Stimulated activated CD4-positive, alpha-beta T cell treated with anti-CD3 and anti-CD28 coated beads, TNF-alpha, amount 100 ng/mL, for 24 hours (primary cell): ENCODE data around the gene CHRNB4.
"Not testable (repeated sequence)": the region's sequence is repeated elsewhere in the genome, so short reads cannot be mapped to it uniquely, and the experiment has no call there.

Source experiments
- DNase-seq, 3 experiments: peaks; one replicate each; pipeline ENCODE4 v3.0.0-alpha.2; 2020; ENCODE audit warnings: low read depth in 3 of 3

The CHRNB4 gene

DNA sequence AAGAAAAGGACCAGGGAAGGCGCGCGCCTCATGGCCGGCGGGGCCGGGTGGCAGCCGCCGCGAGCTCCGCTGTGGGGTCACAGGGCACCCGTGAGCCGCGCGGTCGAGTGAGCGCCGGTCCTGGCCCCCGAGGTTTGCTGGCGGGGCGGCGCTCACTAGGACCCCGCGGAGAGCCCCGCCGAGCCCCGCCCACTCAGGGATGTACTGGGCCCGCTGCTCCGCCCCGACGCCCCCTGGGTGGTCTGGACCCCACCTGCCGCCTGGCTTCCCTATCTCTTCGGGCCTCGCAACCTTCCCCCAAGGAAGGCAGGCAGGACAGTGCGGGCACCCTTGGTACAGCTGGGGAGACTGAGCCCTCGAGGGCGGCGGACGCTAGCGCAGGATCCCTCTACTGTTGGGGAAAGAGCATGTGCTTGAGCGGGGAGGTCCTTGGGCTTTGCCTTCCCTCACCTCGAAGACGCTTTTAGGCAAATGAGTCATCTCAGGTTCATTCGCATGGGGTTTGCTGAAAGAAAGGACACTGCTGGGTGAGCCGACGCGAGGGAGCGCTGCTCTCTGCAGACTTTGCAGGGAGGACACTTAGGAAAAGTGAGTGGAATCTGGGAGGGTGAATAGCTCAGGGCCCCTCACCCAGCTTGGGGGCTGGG, at the start of gene CHRNB4:
TSS of gene CHRNB4 (minus strand) at position 109 of the 647 bp plus-strand sequence. CDS start at position 32, 77 bp downstream.
- DNase-seq: no peak

GRCh38 chr15:78689626-78690025, 48.6 kb upstream of the CHRNB4 start:
- no peak for DNase-seq

GRCh38 chr15:78685925-78686324, 44.9 kb upstream of the CHRNB4 start:
- no peak for DNase-seq

- no peak for DNase-seq
These were observed 44.3 kb upstream of the CHRNB4 start for GRCh38 chr15:78685159-78685921.

GRCh38 chr15:78684657-78685056, 43.6 kb upstream of the CHRNB4 start:
- DNase-seq: no peak

DNA sequence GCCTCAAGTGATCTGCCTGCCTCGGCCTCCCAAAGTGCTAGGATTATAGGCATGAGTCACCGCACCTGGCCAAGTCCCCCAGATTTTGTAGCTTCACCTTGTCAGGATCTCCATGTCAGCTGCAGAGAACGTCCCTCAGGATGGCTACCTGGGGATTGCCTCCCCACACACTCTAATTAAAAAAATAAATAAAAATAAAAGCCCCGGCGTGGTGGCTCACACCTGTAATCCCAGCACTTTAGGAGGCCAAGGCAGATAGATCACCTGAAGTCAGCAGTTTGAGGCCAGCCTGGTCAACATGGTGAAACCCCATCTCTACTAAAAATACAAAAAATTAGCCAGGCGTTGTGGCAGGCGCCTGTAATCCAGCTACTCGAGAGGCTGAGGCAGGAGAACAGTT, 42.6 kb upstream of the CHRNB4 start:
- DNase-seq: not testable (repeated sequence)

DNA sequence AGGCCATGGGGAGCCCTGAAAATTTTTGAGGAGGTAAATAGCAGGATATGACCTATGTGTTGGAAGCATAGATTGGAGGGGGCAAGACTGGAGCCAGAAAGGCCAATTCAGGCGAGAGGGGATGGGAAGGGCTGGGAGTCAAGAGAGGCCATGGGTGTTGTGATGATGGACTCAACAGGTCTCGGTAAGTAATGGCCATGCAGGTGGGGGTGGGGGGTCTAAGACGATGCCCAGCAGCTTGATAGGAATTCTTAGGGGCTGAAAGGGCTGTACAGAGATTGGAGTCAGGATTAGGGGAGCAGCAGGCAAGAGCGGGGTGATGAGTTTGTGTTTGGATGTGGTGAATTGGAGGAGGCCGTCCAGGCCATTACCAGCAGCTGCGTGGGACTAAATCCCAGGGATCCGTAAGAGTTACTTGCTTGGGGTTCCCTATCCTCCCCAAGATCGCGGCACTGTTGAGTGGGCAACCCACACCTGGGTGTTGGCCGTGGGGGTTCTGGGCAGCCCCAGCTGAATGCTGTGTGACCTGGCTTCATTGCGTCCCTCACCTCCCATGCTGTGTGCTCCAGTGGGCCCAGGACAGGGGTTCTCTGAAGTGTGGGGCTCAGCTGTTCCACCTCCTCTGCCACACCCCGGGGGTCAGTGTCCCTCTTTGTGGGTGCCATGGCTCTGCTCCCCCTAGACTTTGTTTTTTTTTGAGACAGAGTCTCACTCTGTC, 41.8 kb upstream of the CHRNB4 start:
- DNase-seq: no peak

GRCh38 chr15:78682004-78682651, 41.1 kb upstream of the CHRNB4 start:
- DNase-seq: no peak

- no peak for DNase-seq
These were observed 40.4 kb upstream of the CHRNB4 start for GRCh38 chr15:78681281-78682003.

DNA sequence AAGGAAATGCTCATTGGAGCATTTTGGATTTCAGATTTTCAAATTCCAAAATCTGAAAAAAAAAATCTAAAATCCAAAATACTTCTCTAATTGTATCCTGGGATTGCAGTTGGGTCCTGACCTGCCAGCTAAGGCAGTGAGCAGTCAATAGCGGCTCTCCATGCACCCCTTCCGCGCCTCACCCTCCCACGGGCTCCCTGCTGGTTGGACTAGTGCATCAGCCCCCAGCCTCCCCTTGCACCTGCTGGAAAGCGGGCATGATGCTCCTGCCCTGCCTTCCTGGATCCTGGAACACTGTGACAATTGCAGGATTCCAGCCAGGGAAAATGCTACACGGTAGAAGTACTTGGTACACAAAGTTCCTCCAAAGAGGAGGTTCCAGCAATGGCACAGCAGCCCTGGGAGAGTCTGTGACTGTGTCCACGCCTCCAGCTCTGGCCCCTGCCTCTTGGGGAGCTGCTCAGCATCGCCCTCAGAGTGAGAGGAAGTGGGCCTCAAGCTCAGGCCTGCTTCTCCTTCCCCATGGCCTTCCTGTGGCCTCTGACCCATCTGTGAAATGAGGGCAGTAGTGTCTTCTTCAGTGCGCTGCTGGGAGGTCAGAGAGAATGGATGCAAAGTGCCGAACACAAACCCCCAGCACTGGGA, 39.5 kb upstream of the CHRNB4 start:
- DNase-seq: no peak

GRCh38 chr15:78679089-78679511, 38.1 kb upstream of the CHRNB4 start:
- DNase-seq: no peak

DNA sequence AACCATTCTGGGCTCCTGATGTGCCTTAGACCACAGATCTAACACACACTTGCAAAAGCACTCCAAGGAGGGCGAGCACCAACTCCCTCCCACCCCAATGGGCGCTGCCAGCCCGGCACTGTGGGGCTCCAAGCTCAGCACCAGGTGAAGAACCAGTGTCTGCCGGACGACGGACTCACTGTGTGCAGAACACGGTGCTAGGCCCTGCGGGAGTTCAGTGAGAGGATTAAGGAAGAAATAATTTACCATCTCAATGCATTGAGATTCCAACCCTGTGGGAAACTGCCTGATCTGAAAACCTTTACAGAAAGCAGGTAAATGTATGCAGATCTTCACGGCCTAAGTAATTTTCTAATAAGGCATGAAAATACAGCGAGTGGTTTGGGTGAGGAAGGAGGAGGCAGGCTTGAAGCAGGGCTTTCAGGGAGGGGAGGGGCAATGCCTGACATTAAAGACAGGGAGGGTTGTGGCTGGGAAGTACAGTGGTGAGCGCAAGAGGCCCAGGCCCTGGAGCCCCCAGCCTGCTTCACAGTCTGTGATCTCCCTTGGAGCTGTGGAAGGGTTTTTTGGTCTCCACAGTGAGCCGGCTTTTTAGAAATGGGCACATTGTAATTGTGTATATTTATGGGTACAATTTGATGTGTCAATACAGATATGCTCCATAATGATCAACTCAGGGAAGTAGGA, 35.6 kb upstream of the CHRNB4 start:
- no peak for DNase-seq

DNA sequence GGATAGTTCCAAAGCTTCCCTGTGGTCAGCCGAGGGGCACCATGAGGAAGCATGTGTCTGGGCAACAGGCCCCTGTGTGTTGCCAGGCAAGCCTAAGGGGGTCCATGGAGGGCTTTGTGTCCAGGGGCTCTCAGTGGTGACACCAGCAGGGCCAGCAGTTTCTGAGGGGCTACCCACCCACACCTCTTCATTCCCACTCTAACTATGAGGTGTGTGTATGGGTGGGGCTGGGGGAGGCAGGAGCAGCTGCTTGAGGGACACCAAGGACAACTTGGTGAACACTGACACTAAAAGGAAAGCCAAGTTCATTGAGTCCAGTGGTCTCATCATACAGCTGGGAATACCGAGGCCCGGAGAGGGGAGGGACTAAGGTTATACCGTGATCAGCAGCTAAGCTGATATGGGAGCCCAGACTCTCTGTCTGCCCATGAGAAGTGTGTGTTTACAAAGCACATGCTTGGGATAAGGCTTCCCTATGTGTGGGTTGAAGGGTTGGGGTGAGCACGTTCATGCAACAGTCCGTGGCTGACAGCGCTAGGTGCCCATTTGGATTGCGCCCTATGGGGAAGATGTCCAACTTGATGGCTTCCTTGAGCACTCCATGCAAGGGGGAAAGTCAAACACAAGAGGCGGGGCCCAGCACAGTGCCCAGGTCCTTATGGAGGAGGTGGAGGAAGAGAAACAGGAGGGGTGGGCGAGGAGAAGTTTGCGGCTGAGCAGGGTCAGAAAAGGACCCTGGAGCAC, 34.8 kb upstream of the CHRNB4 start:
- DNase-seq: no peak

DNA sequence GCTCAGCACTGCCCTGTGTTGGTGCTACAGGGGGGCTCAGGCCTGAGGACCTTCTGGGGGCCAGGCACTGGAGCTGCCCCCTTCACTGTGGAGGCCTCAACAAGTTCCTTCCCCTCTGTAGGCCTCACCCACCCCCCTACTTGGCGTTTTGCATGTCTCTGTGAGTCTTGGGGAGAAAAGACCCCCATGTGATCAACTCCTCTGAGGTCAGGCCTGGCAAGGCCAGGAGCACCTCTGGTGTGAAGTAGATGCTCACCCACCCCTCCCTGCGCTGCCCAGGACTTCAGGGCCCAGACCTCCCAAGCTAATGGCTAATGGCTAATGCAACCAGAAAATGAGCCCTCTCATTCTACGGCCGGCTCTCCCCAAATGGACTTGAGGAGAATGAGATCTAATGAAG, 34.2 kb upstream of the CHRNB4 start:
- DNase-seq: no peak

DNA sequence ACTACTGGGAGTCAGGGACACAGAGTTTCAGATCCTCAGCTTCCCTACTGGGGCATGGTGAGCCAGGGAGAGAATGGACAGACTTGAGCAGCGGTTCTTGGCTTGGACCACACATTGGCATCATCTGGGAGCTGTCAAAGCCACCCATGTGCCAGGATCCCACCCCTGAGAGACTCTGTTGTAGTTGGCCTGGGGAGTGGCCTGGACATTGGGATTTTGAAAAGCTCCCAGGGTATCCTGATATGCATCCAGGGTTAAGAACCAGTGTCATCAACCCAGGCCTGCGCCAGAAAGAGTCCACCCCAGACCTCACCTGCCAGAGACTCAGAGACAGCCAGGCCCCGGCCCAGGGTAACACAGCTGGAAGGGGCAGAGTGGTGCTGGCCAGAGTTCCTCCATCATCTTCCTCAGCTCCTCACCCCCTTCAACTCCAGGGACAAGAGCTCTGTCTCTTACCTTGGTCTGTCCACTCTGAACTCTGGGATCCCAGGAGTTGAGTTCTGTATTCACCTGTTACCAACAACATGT, 33.0 kb upstream of the CHRNB4 start:
- no peak for DNase-seq

- DNase-seq: no peak
These were observed 32.5 kb upstream of the CHRNB4 start for GRCh38 chr15:78673476-78673875.

DNA sequence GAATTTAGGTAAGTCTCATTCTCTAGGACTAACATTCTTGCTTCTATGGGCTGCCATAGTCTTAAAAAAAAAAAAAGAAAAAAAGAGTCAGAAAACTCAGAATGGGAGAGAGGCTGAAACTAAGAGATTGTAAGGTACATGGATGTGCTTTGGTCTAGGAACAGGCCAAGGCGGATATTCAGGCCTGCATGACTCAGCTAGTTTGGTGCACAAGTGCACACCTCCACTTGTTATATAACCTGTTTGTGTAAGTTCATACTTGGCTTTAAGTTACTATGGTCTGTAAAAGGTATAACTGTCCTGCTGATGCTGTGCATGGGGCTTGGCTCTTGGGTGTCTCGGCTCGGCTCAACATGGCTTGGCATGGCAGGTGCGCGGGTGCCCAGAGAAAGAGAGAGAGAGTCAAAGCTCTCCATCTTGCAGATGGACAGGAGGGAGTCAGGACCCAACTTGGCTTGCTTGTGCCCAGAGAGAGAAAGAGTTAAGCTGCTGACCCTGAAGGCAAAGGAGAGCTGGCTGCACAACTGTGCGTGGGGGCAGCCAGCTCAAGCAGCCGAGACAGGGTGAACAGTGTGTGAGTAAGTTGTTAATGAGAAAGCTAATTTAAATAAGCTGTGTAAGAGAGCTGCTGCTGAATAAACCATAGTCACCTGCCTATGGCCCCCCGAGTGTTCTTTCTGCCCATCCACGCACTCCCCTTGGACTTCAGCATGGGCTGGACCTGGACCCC, 31.4 kb upstream of the CHRNB4 start:
- no peak for DNase-seq

DNA sequence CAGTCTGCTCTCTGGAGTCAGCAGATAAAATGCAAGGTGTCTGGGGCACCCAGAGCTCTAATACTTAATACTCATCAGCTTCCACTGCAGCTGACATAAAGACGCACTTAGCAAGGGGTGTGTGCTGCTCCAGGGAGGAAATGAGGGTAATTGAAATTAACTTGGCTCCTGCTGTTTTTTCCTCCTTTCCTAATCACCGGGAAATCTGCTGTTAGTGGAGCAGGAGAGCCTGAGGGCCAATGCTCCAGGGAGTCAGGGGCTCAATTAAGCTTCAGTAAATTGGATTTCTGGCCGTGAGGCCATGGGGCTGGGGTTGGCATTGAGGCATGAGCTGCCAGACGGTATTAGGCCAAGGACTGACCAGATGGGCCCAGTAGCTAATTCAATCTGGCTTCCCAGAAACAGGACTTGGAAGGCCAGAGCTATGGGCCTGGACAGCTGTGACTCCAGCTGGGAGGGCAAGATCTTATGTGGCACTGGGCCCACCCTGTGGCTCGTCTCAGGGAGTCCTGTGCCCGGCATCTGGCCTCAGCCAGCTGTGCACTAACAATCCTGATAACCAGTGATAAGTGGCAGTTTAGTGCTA, 30.7 kb upstream of the CHRNB4 start:
- no peak for DNase-seq
